Ureter (tissue), 1 donor: ENCODE measurements around the gene GNPTAB. TPM values are rescaled to one million over a fixed set of nuclear protein-coding genes. Genes with fewer than 3 reads are reported as not detected.
"Not testable (repeated sequence)": the region's sequence is repeated elsewhere in the genome, so short reads cannot be mapped to it uniquely, and the experiment has no call there.

Source experiments
- DNase-seq: peaks from one replicate; pipeline ENCODE4 v3.0.0-alpha.2; 2020; ENCODE audit warnings: low spot score
- total RNA-seq: library from RNA; stranded (reverse); gene quantifications from one replicate; pipeline ENCODE4 v1.2.4, GENCODE V29; 2023
- donor health status: DM: yes; HTN: yes; CAD: no.

Gene GNPTAB
- total RNA-seq: 57.0 TPM

- DNase-seq: peak; percentile 95
Measured at GRCh38 chr12:101830367-101831325, at the start of gene GNPTAB. Gene GNPTAB, minus strand, starts transcription at chr12:101830959. Its CDS starts 284 bp downstream, at chr12:101830675.

GRCh38 chr12:101878243-101878821 is 47.6 kb upstream of the GNPTAB start:
- DNase-seq: no peak

- no peak for DNase-seq
Measured at GRCh38 chr12:101877806-101878242, 47.1 kb upstream of the GNPTAB start.

- DNase-seq: peak; percentile 93
Measured at GRCh38 chr12:101876861-101877805, 46.4 kb upstream of the GNPTAB start, which contains the start of gene DRAM1. Gene DRAM1, plus strand, starts transcription at chr12:101877580. Its CDS starts 210 bp downstream, at chr12:101877790.

GRCh38 chr12:101876322-101876860 is 45.6 kb upstream of the GNPTAB start:
- no peak for DNase-seq

GRCh38 chr12:101875162-101875561 is 44.4 kb upstream of the GNPTAB start:
- no peak for DNase-seq

GRCh38 chr12:101870925-101871324 is 40.2 kb upstream of the GNPTAB start:
- DNase-seq: no peak

- DNase-seq: not testable (repeated sequence)
Measured at GRCh38 chr12:101867619-101868018, 36.9 kb upstream of the GNPTAB start.

GRCh38 chr12:101866615-101867373 is 36.0 kb upstream of the GNPTAB start:
- DNase-seq: no peak

- DNase-seq: no peak
Measured at GRCh38 chr12:101863981-101864380, 33.2 kb upstream of the GNPTAB start.

GRCh38 chr12:101862245-101862644 is 31.5 kb upstream of the GNPTAB start:
- no peak for DNase-seq

- not testable (repeated sequence) for DNase-seq
Measured at GRCh38 chr12:101861688-101862087, 30.9 kb upstream of the GNPTAB start.

GRCh38 chr12:101859664-101860607 is 29.2 kb upstream of the GNPTAB start:
- DNase-seq: no peak

- DNase-seq: no peak
Measured at GRCh38 chr12:101858361-101858760, 27.6 kb upstream of the GNPTAB start.

GRCh38 chr12:101857043-101857558 is 26.3 kb upstream of the GNPTAB start:
- no peak for DNase-seq

- DNase-seq: not testable (repeated sequence)
Measured at GRCh38 chr12:101856614-101857013, 25.9 kb upstream of the GNPTAB start.

- DNase-seq: no peak
Measured at GRCh38 chr12:101855976-101856375, 25.2 kb upstream of the GNPTAB start.

- no peak for DNase-seq
Measured at GRCh38 chr12:101855364-101855884, 24.7 kb upstream of the GNPTAB start.

GRCh38 chr12:101854747-101855146 is 24.0 kb upstream of the GNPTAB start:
- no peak for DNase-seq
